Measurements from ENCODE around the gene A3GALT2.

A3GALT2 gene

DNA sequence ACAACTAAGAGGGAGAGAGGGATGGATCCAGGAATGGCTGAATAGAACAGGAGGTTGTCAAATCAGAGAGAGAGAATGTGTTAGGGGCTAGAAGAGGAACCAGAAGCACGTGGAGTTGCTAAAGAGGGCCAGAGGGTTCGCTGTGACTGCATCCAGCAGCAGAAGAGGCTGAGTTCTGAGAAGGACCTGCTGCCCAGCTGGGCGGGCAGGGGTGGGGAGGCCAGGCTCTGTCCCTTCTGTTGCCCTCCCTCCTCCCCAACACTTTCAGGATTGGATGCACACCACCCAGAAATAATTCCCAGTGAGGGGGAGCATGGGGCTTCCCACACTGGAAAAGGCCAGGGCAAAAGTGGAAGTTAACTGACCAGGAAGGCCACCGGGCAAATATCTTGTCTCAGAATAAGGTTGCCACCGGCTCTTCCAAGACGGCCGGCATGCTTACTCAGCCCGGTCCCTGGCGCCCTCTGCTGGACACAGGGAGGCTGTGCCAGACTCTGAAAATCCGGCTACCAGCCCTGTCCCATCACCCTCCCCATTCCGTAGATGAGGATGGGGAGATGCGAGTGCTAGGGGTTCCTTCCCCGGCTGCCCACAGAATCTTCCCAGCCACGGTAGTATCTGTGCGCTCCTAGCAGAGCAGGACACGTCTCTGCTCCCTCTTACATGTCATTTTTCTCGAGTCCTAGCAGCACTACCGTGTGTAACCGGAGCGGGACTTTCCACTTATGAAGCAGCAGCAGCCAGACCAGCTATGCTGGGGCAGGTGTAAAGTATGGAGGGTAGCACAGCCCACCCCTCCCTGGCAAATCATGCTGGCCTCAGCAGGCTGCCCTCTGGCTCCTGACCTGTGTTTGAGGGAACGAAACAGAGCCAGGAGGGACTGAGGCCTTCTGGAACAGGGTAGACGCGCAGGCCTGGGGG lies 46.8 kb upstream of the A3GALT2 start:
- TF ChIP-seq CTCF (IDR thresholded peaks at IDR 0.05; ENCODE audit: insufficient read depth, low read length, missing control alignments) = peak; percentile 97
- H3K4me3 ChIP-seq (ENCODE audit: low read depth, low read length) = no peak overlapping the region
- DNase-seq (ENCODE audit: low read depth, low spot score) = no peak
- ChIA-PET CTCF (interaction anchor here (0.7 to 11.9 kb wide), 17 partner anchors 8 to 102 kb away, joined by 3 to 203 read pairs (median 7); partner anchors contain the start of gene ZSCAN20), POLR2A (no interaction called here)

DNA sequence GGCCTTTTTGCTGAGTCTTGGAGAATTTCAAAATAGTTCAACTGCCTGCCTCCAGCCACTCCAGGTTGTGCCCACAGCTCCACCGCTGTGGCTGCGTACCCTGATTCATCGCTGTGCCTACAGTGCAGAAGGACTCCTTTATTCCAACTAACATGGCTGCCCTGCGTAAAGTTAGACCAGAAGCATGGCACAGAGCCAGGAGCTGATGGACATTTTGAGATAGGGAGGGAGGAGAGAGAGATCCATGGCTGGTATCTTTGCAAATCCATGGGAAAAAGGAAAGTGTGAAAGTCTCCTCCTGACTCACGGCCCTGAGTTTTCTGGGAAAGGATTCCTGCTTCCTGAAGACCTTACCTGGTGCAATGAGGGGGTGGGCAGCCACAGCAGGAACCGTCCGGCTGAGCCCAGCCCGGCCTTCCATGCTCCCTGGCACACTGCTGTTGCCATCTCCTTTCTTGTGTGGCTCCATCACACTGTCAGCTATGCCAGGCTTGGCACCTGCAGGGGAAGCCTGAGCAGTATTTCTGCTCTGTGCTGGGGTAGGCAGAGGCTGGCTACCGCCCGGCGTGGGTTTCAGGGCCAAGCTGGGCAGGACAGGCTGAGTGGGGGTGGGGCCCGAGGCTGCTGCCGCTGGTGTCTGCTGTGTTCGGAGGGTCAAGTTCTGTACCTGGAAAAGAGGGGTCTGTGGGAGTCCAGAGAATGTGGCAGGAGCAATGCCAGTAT lies 46.0 kb upstream of the A3GALT2 start:
- no peak overlapping the region for H3K4me3 ChIP-seq (ENCODE audit: low read depth, low read length)
- TF ChIP-seq CTCF (IDR thresholded peaks at IDR 0.05; ENCODE audit: insufficient read depth, low read length, missing control alignments) = no peak
- ChIA-PET CTCF (interaction anchor here (0.8 to 11.9 kb wide), 16 partner anchors 9 to 103 kb away, joined by 3 to 203 read pairs (median 5); partner anchors contain the start of gene ZSCAN20), POLR2A (no interaction called here)
- DNase-seq (ENCODE audit: low read depth, low spot score) = no peak

GRCh38 chr1:33365560-33365997 lies 44.7 kb upstream of the A3GALT2 start:
- no peak overlapping the region for H3K4me3 ChIP-seq (ENCODE audit: low read depth, low read length)
- TF ChIP-seq CTCF (IDR thresholded peaks at IDR 0.05; ENCODE audit: insufficient read depth, low read length, missing control alignments) = no peak
- ChIA-PET POLR2A (no interaction called here), CTCF (interaction anchor here (0.7 to 11.9 kb wide), 12 partner anchors 9 to 105 kb away, joined by 3 to 203 read pairs (median 5); partner anchors contain the start of gene ZSCAN20)
- no peak for DNase-seq (ENCODE audit: low read depth, low spot score)

- no peak for DNase-seq (ENCODE audit: low read depth, low spot score)
- no peak for TF ChIP-seq CTCF (IDR thresholded peaks at IDR 0.05; ENCODE audit: insufficient read depth, low read length, missing control alignments)
- ChIA-PET POLR2A (no interaction called here), CTCF (interaction anchor here (0.7 to 11.9 kb wide), 12 partner anchors 8 to 105 kb away, joined by 3 to 203 read pairs (median 5); partner anchors contain the start of gene ZSCAN20)
- H3K4me3 ChIP-seq (ENCODE audit: low read depth, low read length) = no peak overlapping the region
Observed at GRCh38 chr1:33364565-33364918, 43.6 kb upstream of the A3GALT2 start.

GRCh38 chr1:33363470-33363861 lies 42.6 kb upstream of the A3GALT2 start:
- no peak overlapping the region for H3K4me3 ChIP-seq (ENCODE audit: low read depth, low read length)
- TF ChIP-seq CTCF (IDR thresholded peaks at IDR 0.05; ENCODE audit: insufficient read depth, low read length, missing control alignments) = no peak
- DNase-seq (ENCODE audit: low read depth, low spot score) = no peak
- POLR2A ChIA-PET = no interaction called here
- CTCF ChIA-PET = interaction anchor here (0.7 to 9.9 kb wide), 9 partner anchors 10 to 143 kb away, joined by 3 to 203 read pairs (median 4); no protein-coding TSS in a partner anchor

DNA sequence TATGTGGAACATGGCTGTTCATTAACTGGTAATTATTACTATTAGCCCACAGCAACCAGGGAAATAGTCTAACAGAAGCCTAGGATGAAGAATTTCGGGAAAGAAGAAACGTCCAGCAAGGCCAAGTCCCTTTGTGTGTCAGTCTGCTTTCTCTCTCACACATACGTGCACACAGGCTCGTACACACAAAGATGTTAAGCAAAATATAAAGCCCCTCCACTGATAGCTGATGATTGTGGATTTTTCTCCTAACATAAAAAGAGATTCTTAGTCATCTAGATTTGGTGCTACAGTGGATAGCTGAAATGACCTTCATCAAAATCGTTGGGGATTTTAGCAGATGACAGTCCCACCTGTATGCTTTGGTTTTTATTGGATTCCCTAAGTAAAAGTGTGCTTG lies 42.1 kb upstream of the A3GALT2 start:
- DNase-seq (ENCODE audit: low read depth, low spot score) = no peak
- ChIA-PET CTCF (interaction anchor here (1.1 to 9.9 kb wide), 7 partner anchors 11 to 108 kb away, joined by 3 to 203 read pairs (median 5); no protein-coding TSS in a partner anchor), POLR2A (no interaction called here)
- H3K4me3 ChIP-seq (ENCODE audit: low read depth, low read length) = no peak overlapping the region
- TF ChIP-seq CTCF (IDR thresholded peaks at IDR 0.05; ENCODE audit: insufficient read depth, low read length, missing control alignments) = no peak
